MM.1S (cell line): Measurements from ENCODE around the gene BCL2.

ENCODE experiments used
- EZH2phosphoT487 ChIP-seq: fragments of 300-600 bp; sonication (generic); IDR thresholded peaks from 2 replicates; pipeline ENCODE4 v1.6.1; 2018; ENCODE audit warnings: antibody characterized with exemption, low read length
- TF ChIP-seq, protein P1 (sequence below): fragments of 300-600 bp; sonication (generic); IDR thresholded peaks from 2 replicates; pipeline ENCODE4 v1.5.1; 2016; ENCODE audit warnings: antibody characterized with exemption, low read length, mixed read lengths

DNA sequence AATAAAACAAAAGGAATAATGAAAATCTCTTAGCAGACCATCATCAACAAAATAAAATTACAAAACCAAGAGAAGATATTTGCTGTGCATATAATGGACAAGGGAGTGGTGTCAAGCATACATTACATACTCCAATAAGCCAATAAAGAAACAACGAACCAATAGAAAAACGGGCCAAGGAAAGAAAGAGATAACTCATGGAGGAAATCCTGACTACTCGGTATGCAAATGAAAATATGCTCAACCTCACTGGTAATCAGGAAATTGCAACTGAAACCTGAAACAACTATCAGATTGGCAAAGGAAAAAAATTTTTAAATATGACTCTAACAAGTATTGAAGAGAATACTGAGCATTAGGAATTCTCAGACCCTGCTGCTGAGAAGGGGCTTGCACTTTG lies 84.7 kb downstream of the BCL2 start:
- TF ChIP-seq, protein P1, sequence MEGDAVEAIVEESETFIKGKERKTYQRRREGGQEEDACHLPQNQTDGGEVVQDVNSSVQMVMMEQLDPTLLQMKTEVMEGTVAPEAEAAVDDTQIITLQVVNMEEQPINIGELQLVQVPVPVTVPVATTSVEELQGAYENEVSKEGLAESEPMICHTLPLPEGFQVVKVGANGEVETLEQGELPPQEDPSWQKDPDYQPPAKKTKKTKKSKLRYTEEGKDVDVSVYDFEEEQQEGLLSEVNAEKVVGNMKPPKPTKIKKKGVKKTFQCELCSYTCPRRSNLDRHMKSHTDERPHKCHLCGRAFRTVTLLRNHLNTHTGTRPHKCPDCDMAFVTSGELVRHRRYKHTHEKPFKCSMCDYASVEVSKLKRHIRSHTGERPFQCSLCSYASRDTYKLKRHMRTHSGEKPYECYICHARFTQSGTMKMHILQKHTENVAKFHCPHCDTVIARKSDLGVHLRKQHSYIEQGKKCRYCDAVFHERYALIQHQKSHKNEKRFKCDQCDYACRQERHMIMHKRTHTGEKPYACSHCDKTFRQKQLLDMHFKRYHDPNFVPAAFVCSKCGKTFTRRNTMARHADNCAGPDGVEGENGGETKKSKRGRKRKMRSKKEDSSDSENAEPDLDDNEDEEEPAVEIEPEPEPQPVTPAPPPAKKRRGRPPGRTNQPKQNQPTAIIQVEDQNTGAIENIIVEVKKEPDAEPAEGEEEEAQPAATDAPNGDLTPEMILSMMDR = no peak
- no peak for TF ChIP-seq EZH2phosphoT487
